MV-4-11 (cell line): ENCODE results near the gene CDC42EP1.
"Not testable (repeated sequence)": the region's sequence is repeated elsewhere in the genome, so short reads cannot be mapped to it uniquely, and the experiment has no call there.

Experiments
- DNase-seq: peaks from one replicate; lab custom pipeline; 2025; lab: John Stamatoyannopoulos, UW

Gene CDC42EP1

DNA sequence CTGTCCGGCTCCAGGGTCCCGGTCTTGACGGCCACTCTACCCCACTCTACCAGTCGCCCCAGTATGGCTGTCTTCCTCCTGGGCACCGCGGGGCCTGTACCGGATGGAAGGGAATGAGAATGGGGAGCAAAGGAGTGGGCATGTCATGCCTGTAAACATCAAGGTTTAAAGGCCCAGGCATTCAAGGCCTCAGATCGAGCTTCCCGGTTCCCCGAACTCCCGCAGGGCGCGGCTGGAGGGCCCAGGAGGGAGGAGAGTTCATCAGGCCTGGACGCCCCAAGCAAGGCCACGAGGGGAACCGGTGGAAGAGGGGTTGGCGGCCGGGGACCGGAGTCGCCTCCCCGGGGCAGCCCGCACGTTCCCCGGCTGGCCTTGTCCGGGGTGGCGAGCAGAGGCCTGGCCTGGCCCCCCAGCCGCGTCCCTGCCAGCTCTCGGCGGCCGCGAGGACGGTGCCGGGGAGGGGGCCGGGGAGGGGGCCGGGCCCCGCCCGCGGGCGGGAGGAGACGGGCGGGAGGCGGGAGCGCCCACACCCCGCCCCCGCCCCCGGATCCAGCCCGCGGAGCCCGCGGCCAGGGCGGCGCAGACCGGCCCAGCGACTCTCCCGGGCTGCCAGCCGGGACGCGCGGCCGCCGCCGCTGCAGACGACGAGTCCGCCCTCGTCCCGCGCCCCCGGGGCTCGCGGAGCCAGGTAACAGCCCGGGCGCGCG, at the start of gene CDC42EP1:
TSS of gene CDC42EP1 (plus strand) at position 580 of the 707 bp plus-strand sequence. CDS start 5,870 bp downstream, outside the sequence.
- DNase-seq = no peak

- DNase-seq = no peak
Measured at GRCh38 chr22:37511395-37512104, 48.7 kb upstream of the CDC42EP1 start.

DNA sequence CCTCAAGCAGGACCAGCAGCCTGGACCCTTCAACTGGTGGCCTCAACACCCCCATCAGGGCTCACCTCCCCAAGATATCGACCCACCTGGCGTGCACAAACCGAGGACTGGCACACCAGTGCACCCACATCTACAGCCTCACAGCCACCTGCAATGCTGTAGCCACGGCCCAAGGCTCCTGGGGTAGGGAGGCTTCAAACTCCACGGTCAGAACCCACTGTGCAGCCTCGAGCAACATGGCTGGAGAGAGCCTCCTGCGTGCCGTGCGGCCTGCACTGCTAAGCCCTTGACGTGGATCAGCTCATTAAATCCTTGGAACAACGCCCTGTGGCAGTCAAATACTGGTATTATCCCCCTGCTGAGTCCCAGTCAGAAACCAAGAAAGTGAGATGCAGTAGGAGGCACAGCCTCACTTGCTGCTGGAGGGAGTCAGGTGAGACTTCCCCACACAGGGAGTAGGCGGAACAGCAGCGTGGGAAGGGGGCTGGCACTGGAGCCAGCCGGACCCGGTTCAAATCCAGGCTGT, 45.7 kb upstream of the CDC42EP1 start:
- no peak for DNase-seq

- no peak for DNase-seq
Measured at GRCh38 chr22:37515901-37516300, 44.4 kb upstream of the CDC42EP1 start.

DNA sequence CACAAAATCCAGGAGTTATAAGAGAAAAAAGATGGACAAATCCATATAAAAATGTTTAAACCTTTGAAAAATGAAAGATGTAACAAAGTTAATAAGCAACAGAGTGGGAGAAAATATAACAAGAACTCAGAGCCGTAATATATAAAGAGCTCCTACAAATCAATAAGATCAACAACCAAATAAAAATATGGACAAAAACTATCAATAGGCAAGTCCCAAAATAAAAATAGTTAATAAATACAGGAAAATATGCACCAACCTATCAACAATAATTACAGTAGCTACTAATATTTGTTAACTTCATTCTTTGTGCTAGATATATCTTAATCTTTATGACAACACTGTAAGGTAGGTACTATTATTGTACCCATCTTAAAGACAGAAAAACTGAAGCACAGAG, 43.8 kb upstream of the CDC42EP1 start:
- no peak for DNase-seq

GRCh38 chr22:37517826-37518450, 42.3 kb upstream of the CDC42EP1 start:
- DNase-seq = no peak

DNA sequence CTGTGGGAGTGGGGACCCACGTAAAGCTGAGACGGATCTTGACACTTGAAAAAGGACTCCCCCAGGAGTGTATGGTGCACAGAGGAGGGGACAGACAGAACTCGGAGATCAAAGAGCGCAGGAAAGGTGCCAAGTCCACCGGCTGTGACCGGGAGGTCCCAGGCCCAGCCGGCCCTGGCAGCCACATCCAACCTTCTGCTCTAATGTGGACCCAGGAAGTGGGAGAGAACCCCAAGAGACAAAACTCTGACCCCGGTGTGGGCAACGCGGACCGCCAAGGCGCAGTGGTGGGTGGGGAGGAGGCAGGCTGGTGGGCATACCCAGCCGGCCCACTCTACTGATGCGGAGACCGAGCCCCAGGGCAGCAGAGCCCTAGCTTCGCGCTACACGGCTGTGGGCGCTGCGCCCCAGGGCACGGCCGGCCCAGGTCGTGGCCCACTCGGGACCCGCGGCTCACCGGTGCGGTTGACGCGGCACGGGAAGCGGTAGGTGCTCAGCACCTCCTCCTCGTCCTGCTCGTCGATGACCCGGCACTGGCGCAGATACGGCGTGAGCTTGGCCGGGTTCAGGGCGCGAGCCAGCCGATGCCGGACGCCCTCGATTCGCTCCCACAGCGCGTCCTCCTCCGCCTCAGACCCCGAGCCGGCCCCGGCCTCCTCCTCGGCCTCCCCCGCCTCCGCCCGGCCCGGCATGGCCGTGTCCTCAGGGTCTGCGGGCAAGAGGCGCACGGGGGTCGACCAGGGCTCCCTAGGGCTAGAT, 41.6 kb upstream of the CDC42EP1 start:
- DNase-seq = no peak

GRCh38 chr22:37519268-37520195, 40.7 kb upstream of the CDC42EP1 start, which contains the start of gene CARD10:
TSS of gene CARD10 (minus strand) at chr22:37519415. CDS start at chr22:37519200, 215 bp downstream.
- DNase-seq = no peak

DNA sequence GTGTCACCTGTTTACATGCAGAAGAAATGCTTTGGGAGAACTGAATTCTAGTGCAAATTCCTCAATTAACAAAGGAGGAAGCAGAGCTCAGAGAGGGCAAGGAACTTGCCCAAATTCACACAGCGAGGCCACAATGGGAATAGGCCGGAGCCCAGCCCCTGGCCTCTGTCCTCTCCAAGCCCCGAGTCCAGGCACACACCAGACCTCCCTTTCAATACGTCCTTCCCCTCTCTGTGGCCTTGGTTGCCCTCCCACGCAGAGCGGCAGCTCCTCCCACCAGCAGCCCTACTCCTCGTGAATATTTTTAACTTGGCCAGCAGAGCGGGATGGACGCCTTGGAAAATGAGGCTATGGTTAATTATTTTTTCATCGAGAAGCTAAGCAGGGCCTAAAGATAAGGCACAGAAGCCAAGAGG, 39.5 kb upstream of the CDC42EP1 start:
- no peak for DNase-seq

DNA sequence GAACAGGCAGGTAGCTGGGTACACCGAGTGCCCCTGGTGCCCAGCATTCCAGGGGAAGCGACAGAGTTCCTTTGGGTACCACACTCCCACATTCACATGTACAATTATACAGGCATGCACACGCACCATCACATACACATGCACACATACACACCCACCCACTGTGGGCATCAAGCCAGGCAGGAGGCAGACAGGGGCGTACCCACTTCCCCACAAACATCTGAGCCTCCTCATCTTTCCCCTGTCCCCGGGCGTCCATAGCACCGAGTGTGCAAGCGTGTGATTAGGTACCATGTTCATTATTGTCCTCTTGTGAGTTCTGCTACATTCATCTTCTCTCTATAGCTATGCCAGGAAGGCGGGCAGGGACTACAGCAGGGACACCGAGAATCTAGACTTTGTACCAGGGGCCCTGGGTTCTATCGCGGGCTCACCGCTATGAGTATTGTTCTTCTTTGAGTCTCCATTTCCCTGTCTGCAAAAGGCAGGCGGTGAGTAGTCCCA, 39.0 kb upstream of the CDC42EP1 start:
- no peak for DNase-seq

GRCh38 chr22:37522482-37522881, 37.8 kb upstream of the CDC42EP1 start:
- no peak for DNase-seq

GRCh38 chr22:37525073-37525745, 35.1 kb upstream of the CDC42EP1 start:
- DNase-seq = peak; percentile 9

- DNase-seq = no peak
Measured at GRCh38 chr22:37525746-37526350, 34.4 kb upstream of the CDC42EP1 start.

DNA sequence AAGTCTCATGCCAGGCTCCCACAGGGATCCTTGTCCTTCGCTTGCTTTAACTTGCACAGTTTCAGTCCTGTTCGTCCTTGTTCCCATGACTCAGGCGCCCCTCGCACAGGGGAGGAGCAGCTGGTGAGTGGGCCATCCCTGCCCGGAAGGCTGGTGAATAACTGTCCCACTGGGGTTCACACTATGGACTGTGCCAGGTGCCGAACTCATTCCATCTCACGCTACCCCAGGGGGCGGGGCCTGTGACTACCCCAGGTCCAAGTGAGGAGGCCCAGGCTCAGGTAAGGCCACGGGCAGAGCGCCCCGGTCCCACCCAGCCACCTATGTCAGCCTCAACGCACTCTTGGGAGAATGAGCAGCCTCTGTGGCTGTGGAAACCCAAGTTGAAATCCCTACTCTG, 33.9 kb upstream of the CDC42EP1 start:
- DNase-seq = no peak

GRCh38 chr22:37527081-37527752, 33.1 kb upstream of the CDC42EP1 start:
- DNase-seq = not testable (repeated sequence)

DNA sequence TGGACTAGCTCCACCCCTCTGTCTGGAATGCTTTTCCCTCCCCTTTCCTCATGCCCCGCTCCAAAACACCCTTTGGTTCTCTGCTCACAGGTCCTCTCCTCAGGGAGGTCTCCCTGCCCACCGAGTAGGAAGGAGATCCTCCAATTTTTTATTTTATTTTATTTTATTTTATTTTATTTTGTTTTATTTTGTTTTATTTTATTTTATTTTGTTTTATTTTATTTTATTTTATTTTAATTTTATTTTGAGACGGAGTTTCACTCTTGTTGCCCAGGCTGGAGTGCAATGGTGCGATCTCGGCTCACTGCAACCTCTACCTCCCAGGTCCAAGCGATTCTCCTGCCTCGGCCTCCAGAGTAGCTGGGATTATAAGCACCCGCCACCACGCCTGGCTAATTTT, 32.3 kb upstream of the CDC42EP1 start:
- DNase-seq = not testable (repeated sequence)

DNA sequence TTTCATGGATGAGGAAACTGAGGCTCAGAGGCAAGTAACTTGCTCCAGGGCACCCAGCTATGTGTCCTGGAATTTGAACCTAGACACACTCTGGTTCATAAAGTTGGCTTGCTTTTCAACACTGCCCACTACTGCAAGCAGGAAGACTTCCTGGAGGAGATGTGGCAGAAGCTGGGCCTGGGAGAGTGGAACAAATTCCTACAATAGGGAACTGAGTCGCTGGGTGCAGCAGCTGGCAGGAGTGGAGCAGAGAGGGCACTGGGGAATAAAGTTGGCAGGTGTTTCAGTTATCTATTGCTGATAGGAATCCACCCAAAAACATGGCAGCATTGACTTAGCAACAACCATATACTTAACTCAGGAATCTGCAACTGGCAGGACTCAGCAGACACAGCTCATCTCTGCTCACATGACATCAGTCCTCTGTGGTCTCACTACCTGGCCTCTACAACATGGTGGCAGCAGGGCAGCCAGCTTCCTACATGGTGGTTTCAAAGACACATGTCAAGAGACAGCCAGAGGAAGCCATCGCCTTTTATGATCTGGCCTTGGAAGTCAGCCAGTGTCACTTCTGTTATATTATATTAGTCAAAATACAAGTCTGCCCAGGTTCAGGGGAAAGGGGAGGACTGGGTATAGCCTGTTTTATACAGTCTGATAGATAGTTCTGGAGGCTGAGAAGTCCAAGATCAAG, 30.5 kb upstream of the CDC42EP1 start:
- peak; percentile 69 for DNase-seq

DNA sequence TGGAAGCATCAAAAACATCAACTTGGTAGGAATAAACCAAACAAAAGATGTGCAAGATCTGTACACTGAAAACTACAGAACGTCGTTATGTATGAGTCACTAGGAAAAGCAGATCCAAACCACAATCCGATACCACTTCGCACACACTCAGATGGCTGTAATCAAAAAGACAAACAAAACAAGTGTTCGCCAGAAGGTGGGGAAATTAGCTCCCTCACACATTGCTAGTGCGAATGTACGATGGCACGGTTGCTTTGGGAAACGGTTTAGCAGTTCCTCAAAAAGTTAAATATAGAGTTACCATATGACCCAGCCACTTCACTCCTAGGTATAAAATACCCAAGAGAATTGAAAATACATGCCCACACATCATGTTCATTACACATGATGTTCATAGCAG, 26.3 kb upstream of the CDC42EP1 start:
- peak; percentile 95 for DNase-seq
